Retinal pigment epithelial cell (primary cell): ENCODE measurements around the gene MAP6.

Experiments used
- DNase-seq: peaks from one replicate; pipeline ENCODE4 v3.0.0-alpha.2; 2010; ENCODE audit warnings: low read depth
- H3K4me3 ChIP-seq: 2 replicates; pipeline ENCODE4 v1.5.1; 2011; ENCODE audit warnings: mild to moderate bottlenecking, low read length, control low read depth, moderate library complexity
- TF ChIP-seq, protein P1 (sequence below): conservative IDR thresholded peaks from 2 replicates; pipeline ENCODE4 v1.5.1; 2011; ENCODE audit warnings: low read depth, low read length, control low read depth, inconsistent platforms

MAP6 gene

DNA sequence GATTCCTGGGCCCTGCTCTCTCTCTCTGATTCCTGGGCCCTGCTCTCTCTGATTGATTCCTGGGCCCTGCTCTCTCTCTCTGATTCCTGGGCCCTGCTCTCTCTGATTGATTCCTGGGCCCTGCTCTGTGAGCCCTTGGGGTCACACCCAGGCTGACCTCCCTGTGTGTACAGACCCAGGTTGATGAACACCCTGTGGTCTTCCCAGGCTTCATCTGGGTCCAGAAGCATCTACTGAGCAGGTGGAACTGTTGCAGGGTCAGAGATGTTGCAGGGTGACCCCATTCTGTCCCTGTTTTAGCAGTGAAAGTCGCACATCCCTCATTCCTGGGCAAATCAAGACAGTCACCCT is 126.8 kb downstream of the MAP6 start:
- no peak for DNase-seq
- TF ChIP-seq, protein P1, sequence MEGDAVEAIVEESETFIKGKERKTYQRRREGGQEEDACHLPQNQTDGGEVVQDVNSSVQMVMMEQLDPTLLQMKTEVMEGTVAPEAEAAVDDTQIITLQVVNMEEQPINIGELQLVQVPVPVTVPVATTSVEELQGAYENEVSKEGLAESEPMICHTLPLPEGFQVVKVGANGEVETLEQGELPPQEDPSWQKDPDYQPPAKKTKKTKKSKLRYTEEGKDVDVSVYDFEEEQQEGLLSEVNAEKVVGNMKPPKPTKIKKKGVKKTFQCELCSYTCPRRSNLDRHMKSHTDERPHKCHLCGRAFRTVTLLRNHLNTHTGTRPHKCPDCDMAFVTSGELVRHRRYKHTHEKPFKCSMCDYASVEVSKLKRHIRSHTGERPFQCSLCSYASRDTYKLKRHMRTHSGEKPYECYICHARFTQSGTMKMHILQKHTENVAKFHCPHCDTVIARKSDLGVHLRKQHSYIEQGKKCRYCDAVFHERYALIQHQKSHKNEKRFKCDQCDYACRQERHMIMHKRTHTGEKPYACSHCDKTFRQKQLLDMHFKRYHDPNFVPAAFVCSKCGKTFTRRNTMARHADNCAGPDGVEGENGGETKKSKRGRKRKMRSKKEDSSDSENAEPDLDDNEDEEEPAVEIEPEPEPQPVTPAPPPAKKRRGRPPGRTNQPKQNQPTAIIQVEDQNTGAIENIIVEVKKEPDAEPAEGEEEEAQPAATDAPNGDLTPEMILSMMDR = no peak
- no peak overlapping the region for H3K4me3 ChIP-seq

DNA sequence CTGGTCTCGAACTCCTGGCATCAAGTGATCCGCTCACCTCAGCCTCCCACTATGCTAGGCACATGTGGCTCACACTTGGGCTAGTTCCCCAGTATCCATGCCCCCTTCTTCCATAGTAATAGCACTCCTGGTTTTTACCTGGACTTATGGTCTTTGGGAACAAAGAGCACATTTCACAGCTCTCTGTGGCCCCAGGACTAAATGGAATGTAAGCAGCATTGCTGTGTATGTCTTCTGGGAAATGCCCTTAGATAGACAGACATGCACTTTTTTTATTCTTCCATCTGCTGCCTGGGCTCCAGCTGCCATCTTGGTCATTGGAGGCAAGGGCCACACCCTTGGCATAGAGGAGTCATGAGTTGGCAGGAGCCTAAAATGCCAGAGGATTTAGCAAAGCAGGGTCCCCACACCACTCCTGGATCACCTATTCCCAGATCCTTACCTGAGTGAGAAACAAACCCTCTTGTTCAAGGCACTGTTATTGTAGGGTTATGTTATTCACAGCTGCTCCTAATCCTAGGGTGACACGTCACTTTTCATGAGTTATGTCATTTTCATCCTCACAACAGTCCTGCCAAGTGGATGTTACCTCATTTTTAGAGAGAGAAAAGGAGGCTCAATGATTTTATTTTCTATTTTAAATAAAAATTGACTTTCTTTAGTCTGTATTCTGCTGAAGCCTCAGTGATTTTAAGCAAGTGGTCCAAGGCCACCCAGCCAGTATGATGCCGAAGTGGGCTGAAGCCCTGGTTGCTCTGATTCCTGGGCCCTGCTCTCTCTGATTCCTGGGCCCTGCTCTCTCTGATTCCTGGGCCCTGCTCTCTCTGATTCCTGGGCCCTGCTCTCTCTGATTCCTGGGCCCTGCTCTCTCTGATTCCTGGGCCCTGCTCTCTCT is 127.4 kb downstream of the MAP6 start:
- TF ChIP-seq, protein P1 = no peak

DNA sequence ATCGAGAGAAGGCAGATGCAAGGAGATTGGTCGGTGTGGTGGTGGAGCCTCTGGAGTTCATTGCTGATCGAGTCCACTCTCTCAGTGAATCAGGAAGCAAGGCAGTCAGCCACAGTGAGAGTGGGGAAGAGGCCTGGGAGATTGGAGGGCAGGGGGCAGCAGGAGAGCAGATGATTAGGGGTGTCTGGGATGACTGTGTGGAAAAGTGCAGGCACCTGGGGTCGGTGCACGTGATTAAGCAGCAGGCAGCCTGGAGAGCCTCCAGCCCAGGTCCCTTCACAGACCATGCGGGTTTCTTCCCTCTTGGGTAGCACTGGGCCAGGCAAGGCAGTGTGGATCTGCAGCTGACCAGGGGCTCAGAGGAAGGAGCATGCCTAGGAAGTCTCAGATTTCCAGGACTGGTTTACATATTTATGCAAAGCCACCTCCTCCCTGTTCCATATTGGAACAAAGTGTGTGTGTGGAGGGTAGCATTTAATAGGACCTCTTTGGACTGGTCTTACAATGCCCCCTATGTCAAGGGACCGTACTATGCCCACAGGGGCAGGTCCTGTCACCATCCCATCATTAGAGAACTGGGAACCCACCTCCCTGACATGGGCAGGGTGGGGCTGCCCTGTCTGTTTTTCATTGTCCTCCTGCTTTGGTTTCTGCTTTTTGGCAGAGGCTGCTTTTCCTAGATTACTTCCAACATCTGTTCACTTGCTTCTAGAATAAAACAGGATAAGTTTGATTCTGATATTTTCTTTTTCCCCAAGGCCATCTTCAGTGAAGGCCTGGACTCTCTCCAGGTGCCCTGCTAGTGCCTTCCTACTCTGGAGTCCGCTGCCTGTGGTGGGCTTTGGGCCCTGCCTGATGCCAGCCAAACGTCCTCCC is 129.1 kb downstream of the MAP6 start:
- DNase-seq = no peak
- no peak overlapping the region for H3K4me3 ChIP-seq
- TF ChIP-seq, protein P1 = no peak

More for the DNA sequence above, 127.4 kb downstream of the MAP6 start:
- no peak overlapping the region for H3K4me3 ChIP-seq
- no peak for DNase-seq

DNA sequence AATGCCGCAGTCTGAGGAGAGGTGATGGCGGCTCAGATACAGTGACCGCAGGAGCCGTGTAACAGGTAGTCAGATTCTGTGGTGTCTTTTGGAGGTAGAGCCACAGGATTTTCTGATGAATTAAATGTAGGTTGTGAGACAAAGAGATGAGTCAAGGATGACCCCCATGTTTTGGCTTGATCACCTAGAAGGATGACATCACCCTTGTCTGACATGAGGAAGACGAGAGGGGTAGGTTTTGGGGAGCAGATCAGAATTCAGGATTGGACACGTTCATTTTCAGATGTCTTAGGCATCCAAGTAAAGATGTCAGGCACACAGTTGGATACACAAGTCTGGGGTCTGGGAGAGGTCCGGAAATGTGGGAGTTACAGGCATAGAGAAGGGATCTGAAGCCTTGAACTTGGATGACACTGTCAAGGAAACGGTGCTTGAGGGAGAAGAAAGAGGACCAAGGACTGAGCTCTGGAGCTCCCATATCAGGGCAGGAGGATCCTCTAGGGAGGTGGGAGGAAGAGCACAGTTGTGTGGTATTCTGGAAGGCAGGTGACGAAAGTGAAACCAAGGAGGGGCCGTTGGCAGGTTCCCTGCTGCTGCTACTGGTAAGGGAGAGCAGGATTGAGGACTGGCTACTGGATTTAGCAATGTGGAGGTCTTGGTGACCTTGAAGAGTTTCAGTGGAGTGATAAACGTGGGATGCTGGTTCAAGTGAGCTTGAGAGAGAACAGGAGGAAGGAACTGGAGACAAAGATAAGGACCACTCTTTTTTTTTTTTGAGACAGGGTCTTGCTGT is 130.5 kb downstream of the MAP6 start:
- no peak for DNase-seq
- TF ChIP-seq, protein P1 = no peak
- H3K4me3 ChIP-seq = no peak overlapping the region

DNA sequence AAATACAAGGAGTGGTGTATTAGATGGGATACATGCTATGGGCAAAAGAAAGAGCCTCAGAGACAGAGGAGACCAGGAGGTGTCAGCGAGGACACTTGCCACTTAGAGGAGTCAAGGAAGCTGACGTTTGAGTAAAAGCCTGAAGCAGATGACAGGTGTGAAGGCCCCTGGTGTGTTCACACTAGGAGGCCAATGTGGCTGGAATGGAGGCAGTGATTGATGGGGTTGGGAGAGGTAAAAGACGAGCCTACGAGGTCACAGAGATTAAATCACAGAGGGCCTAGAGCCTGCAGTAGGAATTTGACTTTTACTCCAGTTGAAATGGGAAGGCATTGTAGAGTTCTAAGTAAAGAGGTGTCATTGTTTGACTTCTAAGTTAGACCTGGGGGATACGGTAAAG is 131.1 kb downstream of the MAP6 start:
- no peak overlapping the region for H3K4me3 ChIP-seq
- no peak for DNase-seq
- TF ChIP-seq, protein P1 = no peak
